HFF-Myc (cell line): ENCODE data around the gene RC3H1.

Experiments used
- DNase-seq: peaks from one replicate; pipeline ENCODE4 v3.0.0-alpha.2; 2011; ENCODE audit warnings: low read depth; ENCODE audit errors: extremely low read depth
- H3K4me3 ChIP-seq: replicated peaks from 2 replicates; pipeline ENCODE4 v1.5.1; 2011; ENCODE audit warnings: low read depth, mild to moderate bottlenecking, control low read depth, low read length
- TF ChIP-seq, protein P1 (sequence below): IDR thresholded peaks from 2 replicates; pipeline ENCODE4 v1.5.1; 2012; ENCODE audit warnings: mild to moderate bottlenecking, low read depth, low read length, control low read depth; ENCODE audit errors: missing control alignments

Gene RC3H1

DNA sequence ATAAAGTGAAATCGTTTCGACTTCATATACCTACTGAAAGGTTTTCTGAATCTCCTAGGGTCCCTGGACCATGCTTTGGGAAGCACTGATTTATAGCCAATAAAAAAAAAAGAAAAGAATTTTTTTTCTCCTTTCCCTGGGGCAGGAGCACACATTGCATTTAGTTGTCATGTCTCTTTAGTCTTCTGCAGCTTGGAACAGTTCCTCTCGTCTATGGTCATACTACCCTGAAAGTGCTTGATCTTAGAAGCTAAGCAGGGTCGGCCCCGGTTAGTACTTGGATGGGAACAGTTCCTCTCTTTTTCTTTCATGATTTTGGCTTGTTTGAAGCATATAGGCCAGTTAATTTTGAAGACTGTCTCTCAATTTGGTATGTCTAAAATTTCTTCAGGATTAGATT, 101.3 kb downstream of the RC3H1 start:
- no peak overlapping the region for H3K4me3 ChIP-seq
- DNase-seq = no peak
- TF ChIP-seq, protein P1, sequence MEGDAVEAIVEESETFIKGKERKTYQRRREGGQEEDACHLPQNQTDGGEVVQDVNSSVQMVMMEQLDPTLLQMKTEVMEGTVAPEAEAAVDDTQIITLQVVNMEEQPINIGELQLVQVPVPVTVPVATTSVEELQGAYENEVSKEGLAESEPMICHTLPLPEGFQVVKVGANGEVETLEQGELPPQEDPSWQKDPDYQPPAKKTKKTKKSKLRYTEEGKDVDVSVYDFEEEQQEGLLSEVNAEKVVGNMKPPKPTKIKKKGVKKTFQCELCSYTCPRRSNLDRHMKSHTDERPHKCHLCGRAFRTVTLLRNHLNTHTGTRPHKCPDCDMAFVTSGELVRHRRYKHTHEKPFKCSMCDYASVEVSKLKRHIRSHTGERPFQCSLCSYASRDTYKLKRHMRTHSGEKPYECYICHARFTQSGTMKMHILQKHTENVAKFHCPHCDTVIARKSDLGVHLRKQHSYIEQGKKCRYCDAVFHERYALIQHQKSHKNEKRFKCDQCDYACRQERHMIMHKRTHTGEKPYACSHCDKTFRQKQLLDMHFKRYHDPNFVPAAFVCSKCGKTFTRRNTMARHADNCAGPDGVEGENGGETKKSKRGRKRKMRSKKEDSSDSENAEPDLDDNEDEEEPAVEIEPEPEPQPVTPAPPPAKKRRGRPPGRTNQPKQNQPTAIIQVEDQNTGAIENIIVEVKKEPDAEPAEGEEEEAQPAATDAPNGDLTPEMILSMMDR = no peak

DNA sequence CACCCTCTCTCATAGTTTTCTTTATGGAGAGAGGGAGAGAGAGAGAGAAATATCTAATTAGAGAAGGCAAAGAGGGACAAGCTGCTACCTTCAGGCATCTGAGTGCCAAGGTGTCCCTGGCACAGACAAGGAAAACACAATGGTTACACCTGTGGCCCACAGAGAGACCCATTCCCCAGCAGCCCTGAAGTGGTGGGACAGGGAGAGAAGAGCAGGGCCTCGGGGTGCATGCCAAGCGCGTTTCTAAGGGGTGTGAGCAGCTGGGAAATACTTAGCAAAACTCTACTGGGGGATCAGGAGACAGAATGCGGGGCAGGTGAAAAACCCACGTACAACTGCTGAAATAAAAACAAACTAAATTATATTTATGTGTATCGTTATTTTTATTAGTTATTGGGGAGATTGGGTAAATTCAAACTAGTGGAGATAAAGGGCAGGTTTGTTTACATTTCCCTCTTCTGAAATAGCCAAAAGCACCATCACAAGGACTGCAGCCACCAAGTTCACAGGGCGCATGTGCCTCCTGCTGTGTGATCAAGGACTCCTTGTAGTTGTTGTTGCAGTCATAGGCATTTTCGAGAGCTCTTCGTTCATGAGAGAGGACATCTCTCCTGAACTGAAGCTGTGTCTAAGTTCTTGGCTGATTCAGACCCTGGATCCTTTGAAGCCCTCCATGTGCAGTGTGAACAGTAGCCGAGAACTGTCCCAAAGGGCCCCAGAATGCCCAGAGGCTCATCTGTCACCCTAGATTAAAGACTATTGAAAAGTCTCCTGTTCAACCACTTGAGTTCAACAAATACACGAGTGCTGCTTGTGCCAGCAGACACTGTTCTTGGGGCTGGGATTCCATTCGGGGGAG, 104.3 kb downstream of the RC3H1 start:
- no peak for DNase-seq
- H3K4me3 ChIP-seq = no peak overlapping the region
- TF ChIP-seq, protein P1 = no peak

- no peak for DNase-seq
- no peak within 1 kb of the TSS for H3K4me3 ChIP-seq
- TF ChIP-seq, protein P1 = no peak
These were observed 105.0 kb downstream of the RC3H1 start, which contains the start of gene SERPINC1 for GRCh38 chr1:173917149-173917548. Gene SERPINC1 (minus strand): TSS chr1:173917327. CDS start chr1:173917259, 68 bp downstream.

DNA sequence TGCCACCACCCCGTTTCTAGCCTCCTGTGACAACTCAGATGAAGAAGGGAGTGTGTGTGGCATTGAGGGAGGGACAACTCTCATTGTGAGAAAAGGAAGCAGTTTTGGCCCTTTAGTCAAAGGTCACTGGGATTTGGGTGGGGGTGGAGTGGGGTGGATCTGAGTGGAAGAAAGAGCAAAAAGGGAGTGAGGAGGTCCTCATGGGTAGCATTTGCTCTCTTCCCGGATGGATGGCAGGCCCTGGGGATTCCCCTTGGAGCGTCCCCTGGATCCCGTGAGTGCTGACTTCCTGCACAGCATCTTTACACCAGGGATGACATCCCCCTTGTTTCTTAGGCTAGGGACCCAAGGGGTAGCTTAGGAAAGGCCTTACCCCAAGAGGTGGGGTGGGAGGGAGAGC, 105.5 kb downstream of the RC3H1 start:
- TF ChIP-seq, protein P1 = no peak
- no peak overlapping the region for H3K4me3 ChIP-seq
- DNase-seq = no peak

GRCh38 chr1:173915596-173915995, 106.6 kb downstream of the RC3H1 start:
- TF ChIP-seq, protein P1 = no peak
- no peak for DNase-seq
- no peak overlapping the region for H3K4me3 ChIP-seq

- TF ChIP-seq, protein P1 = peak; percentile 75
- no peak overlapping the region for H3K4me3 ChIP-seq
These were observed 107.7 kb downstream of the RC3H1 start for GRCh38 chr1:173914366-173914871.

More at GRCh38 chr1:173914366-173914871, 107.7 kb downstream of the RC3H1 start:
- peak; percentile 5 for DNase-seq
